ENCODE measurements around the gene SMIM12. TPM values are rescaled to one million over a fixed set of nuclear protein-coding genes. Genes with fewer than 3 reads are reported as not detected.

The SMIM12 gene
- total and polyA plus RNA-seq, 2 of the 8 experiments (the other 6 are each of a cell fraction or from before 2014, with no cell fraction given), result 40.9 to 49.2 TPM

DNA sequence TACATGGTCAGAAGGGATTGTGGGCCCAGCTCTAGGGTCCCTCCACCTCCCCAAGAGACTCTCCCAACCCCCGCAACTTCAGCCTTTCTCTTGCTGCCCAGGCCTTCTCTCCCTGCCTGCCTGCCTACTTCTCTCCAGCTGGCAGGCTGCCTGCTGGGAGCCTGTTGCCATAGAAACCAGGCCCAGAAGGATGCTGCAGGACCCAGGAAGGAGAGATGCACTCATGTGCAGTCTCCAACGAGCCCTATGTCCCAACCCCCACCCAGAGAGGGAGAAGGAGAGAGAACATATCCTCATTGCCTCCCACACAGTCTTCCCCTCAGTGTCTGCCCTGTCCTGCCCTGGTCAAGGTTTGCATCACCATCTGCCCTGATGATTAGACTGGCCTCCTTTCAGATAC is 10.8 kb upstream of the SMIM12 start:
- Histone ChIP-seq H2AK5ac (ENCODE audit: low read depth, low read length) (no peak overlapping the region), H3K36me3 (ENCODE audit: control insufficient read depth in 2 of 4, insufficient read depth in 4 of 4, low read length in 3 of 4) (no peaks in the 10 kb centered on the region), H3K27ac (ENCODE audit: low read depth, low read length) (no peak overlapping the region), H3K18ac (ENCODE audit: extremely low read depth, low read length) (no peak overlapping the region), H3K14ac (ENCODE audit: insufficient read length) (no peak overlapping the region), H2BK20ac (ENCODE audit: low read length) (no peak overlapping the region), H3K4ac (replicated peaks; ENCODE audit: insufficient read length, low read depth, low read length) (no peak overlapping the region), H4K91ac (replicated peaks; ENCODE audit: insufficient read length, low read length) (no peak overlapping the region), H3K4me2 (ENCODE audit: insufficient read depth in 1 of 2, low read depth in 2 of 2, low read length in 2 of 2) (no peak overlapping the region), H3K4me1 (replicated peaks in 1 of 4; ENCODE audit: control insufficient read depth in 3 of 4, insufficient read depth in 4 of 4, low read length in 3 of 4) (peaks cover 0 to 7% (median 3%) of the 10 kb centered on the region in 4 experiments; a peak in 3 of 7 replicates), H2BK120ac (replicated peaks; ENCODE audit: low read depth, low read length) (no peak overlapping the region), H2BK15ac (ENCODE audit: low read length) (no peak overlapping the region), H2BK5ac (ENCODE audit: low read depth, low read length) (no peak overlapping the region), H4K5ac (ENCODE audit: insufficient read length, low read depth, low read length) (no peak overlapping the region), H2AFZ (ENCODE audit: low read length) (no peak overlapping the region), H3K9me3 (ENCODE audit: insufficient read depth in 2 of 2, low read depth in 1 of 2, low read length in 1 of 2) (no peaks in the 10 kb centered on the region), H4K20me1 (replicated peaks in 1 of 2; ENCODE audit: control insufficient read depth in 1 of 2, insufficient read depth in 2 of 2, low read length in 2 of 2) (peaks cover 0 to 3% of the 10 kb centered on the region in 2 experiments), H3K56ac (replicated peaks; ENCODE audit: insufficient read length, low read depth, low read length) (no peak overlapping the region), H3K9ac (replicated peaks in 1 of 4; ENCODE audit: extremely low read depth in 1 of 4, low read depth in 3 of 4, low read length in 3 of 4) (no peak overlapping the region), H3K79me1 (ENCODE audit: low read depth, low read length) (no peaks in the 10 kb centered on the region; the same call in 1 of the 2 replicates), H3K23ac (ENCODE audit: insufficient read length) (no peak overlapping the region), H3K4me3 (ENCODE audit: extremely low read depth in 1 of 4, insufficient read depth in 2 of 4, low read depth in 3 of 4, low read length in 4 of 4) (no peak overlapping the region), H3K27me3 (replicated peaks in 1 of 4; ENCODE audit: control insufficient read depth in 3 of 4, extremely low read depth in 1 of 4, insufficient read depth in 3 of 4, low read length in 3 of 4) (peaks cover 0 to 11% (median under 1%) of the 10 kb centered on the region in 4 experiments; a peak in 2 of 7 replicates), H3K23me2 (ENCODE audit: low read depth, low read length) (peaks cover 7% of the 10 kb centered on the region; the same call in 1 of the 2 replicates), H2BK12ac (ENCODE audit: low read depth, low read length) (no peak overlapping the region), H3K79me2 (ENCODE audit: control insufficient read depth in 1 of 2, insufficient read depth in 2 of 2, low read length in 2 of 2) (no peaks in the 10 kb centered on the region), H4K8ac (ENCODE audit: extremely low read depth, insufficient read depth, low read length) (no peak overlapping the region)
- no peak for FAIRE-seq
- 95% methylated on average over 2 of the region's 2 CpGs; no CpG with 5 or more reads in 1 of the 2 experiments for WGBS, 2 experiments (ENCODE audit: extremely low coverage in 1 of 2, insufficient coverage in 1 of 2, insufficient read length in 1 of 2, insufficient replicate concordance in 2 of 2, low coverage in 1 of 2, low lambda C conversion rate in 2 of 2, missing lambda C conversion rate in 1 of 2)
- POLR2A ChIA-PET (ENCODE audit: partially characterized antibody), result interaction anchor here (1.2 kb wide), 1 partner anchor 11 kb away, joined by 3 read pairs; the partner anchor contains the start of gene SMIM12
- CTCF ChIA-PET (ENCODE audit: partially characterized antibody), result interaction anchor here (0.8 to 9.6 kb wide), 10 partner anchors 11 to 242 kb away, joined by 3 to 103 read pairs (median 4); partner anchors contain the start of genes GJB3, SMIM12 and TMEM35B
- DNase-seq (ENCODE audit: low read depth in 1 of 2, low spot score in 2 of 2), result no peak
- TF ChIP-seq CBX5 (IDR thresholded peaks at IDR 0.05; ENCODE audit: low read depth, low read length), result no peak
- no peak for TF ChIP-seq EZH2 (IDR thresholded peaks at IDR 0.05; ENCODE audit: low read depth, low read length, severe bottlenecking)
- TF ChIP-seq PHF8 (conservative IDR thresholded peaks at IDR 0.05; ENCODE audit: low read depth, low read length), result no peak
- no peak for TF ChIP-seq HDAC6 (IDR thresholded peaks at IDR 0.05; ENCODE audit: low read depth, low read length)
- TF ChIP-seq SIRT6 (IDR thresholded peaks at IDR 0.05; ENCODE audit: low read length), result no peak
- no peak for TF ChIP-seq FOSL1 (IDR thresholded peaks at IDR 0.05; ENCODE audit: insufficient read depth, low read depth, low read length)
- no peak for TF ChIP-seq CBX8 (IDR thresholded peaks at IDR 0.05; ENCODE audit: borderline replicate concordance, low read depth, low read length)
- no peak for TF ChIP-seq CTBP2 (IDR thresholded peaks at IDR 0.05; ENCODE audit: borderline replicate concordance, insufficient read depth, insufficient read length, low read length)
- no peak for TF ChIP-seq TCF12 (IDR thresholded peaks at IDR 0.05; ENCODE audit: low read depth, low read length)
